HG03159 (cell line): ENCODE results near the gene ASAP2.

Source experiments
- ATAC-seq: cut with Tn5 transposase; IDR thresholded peaks from one replicate; pipeline ENCODE4 v1.9.1; 2021; ENCODE audit warnings: mild to moderate bottlenecking, moderate library complexity; ENCODE audit not compliant: unreplicated experiment

ASAP2 gene

GRCh38 chr2:9341337-9341887, 134.8 kb downstream of the ASAP2 start:
- ATAC-seq: no peak

- ATAC-seq: no peak
Measured at GRCh38 chr2:9342659-9343058, 136.0 kb downstream of the ASAP2 start.

DNA sequence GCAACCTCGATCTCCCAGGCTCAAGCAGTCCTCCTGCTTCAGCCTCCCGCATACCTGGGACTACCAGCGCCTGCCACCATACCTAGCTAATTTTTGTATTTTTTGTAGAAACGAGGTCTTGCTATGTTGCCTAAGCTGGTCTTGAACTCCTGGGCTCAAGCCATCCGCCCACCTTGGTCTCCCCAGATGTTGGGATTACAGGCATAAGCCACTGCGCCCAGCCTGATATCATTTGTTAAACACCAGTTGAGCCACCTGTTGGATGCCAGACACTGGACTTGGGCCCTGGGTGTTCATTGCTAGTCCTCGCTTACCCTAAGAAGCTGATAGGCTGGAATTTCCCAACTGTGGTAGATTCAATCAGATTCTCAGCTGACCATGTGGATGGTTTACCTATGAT, 136.9 kb downstream of the ASAP2 start:
- no peak for ATAC-seq

DNA sequence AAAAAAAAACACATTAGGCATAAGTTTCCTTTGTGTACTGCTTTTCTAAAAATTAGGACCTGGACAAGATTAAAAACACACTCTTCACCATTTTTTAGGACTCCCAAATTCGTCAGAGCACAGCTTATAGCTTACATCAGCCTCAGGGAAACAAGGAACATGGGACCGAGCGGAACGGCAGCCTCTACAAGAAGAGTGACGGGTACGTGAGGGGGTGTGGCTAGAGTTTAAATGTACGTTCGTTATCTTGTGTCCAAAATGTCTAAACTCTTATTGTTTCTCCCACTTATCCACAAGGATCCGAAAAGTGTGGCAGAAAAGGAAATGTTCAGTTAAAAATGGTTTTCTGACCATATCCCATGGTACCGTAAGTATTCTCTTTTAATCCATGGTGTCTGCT, 137.8 kb downstream of the ASAP2 start:
- no peak for ATAC-seq

DNA sequence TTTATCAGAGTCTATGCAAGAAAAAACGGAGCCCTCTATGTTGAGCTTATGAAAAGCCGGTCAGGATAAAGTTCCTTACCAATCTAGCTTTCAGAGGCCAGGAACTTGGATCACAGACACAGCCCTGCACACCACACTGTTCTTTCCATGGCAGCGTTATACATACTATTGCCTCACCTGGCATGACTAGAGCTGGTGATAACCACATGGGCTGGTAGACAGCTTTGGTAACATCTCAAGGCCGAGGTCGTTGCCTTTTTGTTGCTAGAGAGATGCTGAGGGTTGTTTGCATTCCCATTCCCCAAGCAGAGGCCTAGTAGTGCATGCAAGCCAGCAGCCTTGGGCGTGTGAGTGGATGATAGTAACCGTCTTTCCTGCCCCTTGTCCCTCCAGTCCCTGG, 138.7 kb downstream of the ASAP2 start:
- no peak for ATAC-seq

- ATAC-seq: no peak
Measured at GRCh38 chr2:9345997-9346396, 139.4 kb downstream of the ASAP2 start.

DNA sequence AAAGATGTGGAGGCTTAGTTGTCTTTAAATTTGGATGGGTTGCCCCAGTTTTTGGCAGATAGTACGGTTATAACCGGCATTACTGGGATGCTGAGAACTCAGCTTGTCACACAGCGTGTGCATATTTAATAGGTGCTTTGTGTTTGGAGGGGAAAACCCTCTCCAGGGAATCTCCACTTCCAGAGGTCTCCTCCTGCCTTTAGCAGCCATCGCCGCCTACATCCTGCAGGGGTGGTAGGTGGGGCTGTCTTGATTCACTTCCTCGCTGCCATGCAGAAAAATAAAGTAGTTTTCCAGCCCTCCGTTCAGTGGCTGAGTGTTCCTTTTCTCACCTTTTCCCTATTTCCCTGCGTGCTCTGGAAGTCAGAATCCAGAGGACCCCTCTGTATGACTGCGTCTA, 140.3 kb downstream of the ASAP2 start:
- no peak for ATAC-seq

DNA sequence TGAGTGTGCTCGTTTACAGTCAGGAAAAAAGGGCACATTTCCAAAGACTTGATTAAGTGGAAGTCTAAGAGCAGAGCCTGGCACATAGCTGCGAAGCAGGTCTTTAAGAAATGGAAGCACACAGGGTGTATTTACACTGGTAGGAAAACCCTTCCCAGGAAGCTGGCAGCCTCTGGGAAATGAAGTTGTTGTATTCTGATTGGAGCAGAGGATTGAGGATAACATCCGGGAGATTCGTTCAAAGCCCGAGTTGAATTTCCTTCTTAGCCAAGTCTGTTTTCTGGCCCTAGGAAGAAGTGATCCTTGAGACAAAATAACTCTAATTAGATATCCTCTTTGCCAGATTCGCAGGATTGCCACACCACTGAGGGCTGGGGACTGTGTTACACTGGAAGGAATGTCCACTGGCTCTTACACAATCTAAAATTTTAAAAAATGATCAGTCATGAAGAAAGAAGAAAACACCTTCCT, 140.8 kb downstream of the ASAP2 start:
- no peak for ATAC-seq

DNA sequence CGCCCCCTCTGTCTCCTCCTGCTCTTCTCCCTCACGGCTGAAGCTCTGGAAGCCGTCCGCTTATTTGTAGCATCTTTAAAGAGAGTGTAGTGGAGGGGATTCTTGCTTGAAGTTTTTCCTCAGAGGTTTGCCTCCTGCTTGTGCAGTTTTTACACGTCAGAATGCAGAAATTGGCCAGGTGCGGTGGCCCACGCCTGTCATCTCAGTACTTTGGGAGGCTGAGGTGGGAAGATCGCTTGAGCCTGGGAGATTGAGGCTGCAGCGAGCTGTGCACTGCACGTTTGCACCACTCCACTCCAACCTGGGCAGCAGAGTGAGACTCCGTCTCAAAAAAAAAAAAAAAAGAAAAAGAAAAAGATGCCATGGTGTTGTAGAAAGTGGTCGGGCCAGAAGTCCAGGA, 147.7 kb downstream of the ASAP2 start:
- ATAC-seq: no peak

- no peak for ATAC-seq
Measured at GRCh38 chr2:9355270-9355669, 148.7 kb downstream of the ASAP2 start.

DNA sequence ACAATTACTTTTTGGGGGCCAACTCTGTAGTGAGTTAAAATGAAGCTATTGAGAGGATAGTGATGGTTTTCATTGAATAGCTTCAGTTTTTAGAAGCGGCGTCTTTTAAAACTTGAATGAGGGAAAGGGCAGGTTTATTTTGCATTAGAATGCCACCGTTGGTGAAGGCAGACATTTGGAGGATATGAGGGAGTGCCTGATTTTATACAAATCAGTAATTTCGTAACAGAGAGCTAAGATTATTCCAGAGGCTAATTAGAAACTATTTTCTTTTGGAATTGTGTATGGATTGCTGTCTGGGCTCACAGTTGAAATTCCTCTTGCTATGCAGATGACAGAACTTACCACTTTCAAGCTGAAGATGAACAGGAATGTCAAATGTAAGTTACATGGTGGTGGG, 149.1 kb downstream of the ASAP2 start:
- no peak for ATAC-seq

DNA sequence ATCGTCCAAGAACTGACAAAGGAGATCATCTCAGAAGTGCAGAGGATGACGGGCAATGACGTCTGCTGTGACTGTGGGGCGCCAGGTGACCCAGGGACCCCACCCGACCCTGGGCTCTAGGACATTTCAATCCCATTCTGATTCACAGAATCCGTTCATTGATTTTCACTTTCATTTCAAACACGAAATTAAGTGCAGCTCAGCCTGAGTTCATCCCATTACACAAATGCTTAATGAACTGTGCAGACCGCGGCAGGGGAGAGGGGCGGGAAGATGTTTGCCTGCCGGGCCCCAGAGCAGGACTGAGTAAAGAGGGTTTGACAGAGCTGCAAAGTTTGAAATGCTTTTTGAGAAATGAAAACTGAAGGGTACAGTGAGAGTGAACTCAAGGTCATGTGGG, 149.6 kb downstream of the ASAP2 start:
- ATAC-seq: no peak

GRCh38 chr2:9358846-9359245, 152.2 kb downstream of the ASAP2 start:
- ATAC-seq: no peak

GRCh38 chr2:9359463-9359862, 152.9 kb downstream of the ASAP2 start:
- ATAC-seq: no peak

DNA sequence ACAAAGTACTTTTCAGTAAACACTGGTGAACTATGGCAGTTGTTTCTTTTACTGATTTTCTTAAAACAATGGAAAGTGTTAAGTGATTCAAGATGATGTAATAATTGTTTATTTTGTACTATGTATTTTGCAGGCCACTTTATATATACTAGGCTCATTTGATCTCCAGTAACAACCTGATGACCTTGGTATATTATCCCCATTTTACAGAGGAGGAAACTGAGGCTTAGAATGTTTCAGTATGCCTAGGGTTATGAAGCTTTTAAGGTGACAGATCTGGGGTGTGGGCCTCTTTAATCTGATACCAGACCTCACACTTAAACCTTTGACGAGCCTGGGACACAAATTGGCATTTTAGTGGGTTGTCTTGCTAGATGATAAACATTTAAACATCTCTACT, 153.5 kb downstream of the ASAP2 start:
- no peak for ATAC-seq

DNA sequence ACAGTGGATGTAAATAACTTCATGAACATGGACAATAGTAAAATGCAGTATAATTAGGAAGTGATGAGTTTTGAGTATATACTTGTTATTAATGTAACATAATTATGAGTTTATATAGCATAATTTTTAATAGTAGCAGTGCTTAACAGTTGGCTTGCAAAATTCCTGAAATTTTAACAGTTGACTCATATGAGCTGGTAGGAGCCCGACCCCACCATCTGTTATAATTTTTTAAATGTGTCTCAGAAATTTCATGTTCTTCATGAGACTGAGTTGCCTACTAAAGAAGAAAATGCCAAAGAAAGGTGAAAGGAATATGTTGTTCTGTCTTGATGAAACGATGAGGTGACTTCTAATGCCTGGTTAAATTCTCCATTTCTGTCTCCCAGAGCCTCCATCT, 154.1 kb downstream of the ASAP2 start:
- ATAC-seq: no peak

- no peak for ATAC-seq
Measured at GRCh38 chr2:9364373-9364772, 157.8 kb downstream of the ASAP2 start.

DNA sequence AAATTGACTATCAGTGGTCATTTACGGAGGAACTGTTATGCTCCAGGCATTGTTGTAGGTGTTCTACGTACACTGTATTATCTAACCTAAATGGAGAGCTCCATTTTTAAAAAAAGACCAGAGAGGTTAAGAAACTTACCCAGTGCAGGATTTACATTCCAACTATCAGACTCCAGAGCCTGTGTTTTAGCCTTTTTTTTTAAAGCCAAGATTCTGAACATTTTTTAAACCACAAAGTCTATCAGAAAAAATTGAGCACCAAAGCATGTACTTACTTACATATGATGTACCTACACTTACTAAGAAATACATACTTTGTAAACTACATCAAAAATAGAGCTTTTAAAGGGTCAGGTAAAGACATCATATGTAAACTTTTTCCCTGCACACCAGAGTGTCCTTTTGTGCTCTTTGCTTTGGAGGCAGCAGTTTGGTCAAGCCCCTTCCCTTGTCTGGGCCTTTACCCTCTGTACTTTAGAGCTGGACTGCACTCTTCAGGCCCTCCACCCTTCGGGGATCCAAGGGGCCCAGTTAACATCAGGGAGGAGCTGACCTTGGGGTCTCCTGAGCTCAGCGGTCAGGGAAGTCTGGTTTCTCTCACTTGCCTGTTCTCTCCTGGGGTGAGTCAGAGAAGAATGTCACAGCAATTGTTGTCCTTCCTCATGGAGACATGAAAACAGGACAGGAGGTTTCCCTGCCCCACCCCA, 158.3 kb downstream of the ASAP2 start:
- no peak for ATAC-seq

- ATAC-seq: no peak
Measured at GRCh38 chr2:9365498-9366019, 158.9 kb downstream of the ASAP2 start.

GRCh38 chr2:9366026-9366425, 159.4 kb downstream of the ASAP2 start:
- ATAC-seq: no peak

- ATAC-seq: no peak
Measured at GRCh38 chr2:9370746-9371145, 164.1 kb downstream of the ASAP2 start.

- no peak for ATAC-seq
Measured at GRCh38 chr2:9373047-9373446, 166.4 kb downstream of the ASAP2 start.

DNA sequence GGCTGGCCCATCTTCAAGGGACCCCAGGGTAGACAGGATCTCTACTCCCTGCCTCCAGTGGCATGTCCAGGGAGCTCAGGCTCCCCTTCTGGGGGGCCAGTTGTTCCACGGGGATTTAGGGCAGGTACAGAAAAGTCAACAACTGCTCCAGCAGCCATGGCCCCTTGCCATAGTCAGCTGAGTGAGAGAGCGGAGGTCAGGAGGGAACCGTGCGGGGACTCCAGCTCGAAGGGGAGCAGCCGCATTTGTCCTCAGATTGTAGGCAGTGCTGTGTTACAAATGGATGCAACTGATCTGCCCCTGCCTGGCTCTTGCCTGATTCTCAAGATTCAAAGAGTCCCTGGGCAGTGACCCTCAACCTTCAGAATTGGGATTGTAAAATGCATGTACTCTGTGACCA, 166.9 kb downstream of the ASAP2 start:
- ATAC-seq: no peak
